NCI-H2107 treated with DMSO at 0.1 percent for 48 hours (cell line): ENCODE measurements around the gene LRRC57.

Experiments used
- DNase-seq: peaks from one replicate; lab custom pipeline; 2025; ENCODE audit not compliant: unreplicated experiment; lab: John Stamatoyannopoulos, UW

Gene LRRC57

GRCh38 chr15:42553554-42553953, 5.0 kb upstream of the LRRC57 start:
- no peak for DNase-seq

- no peak for DNase-seq
Measured at GRCh38 chr15:42549741-42550392, 1.3 kb upstream of the LRRC57 start.

GRCh38 chr15:42549032-42549491, 469 bp upstream of the LRRC57 start:
- DNase-seq: no peak

GRCh38 chr15:42547918-42548248, 710 bp downstream of the LRRC57 start:
- no peak for DNase-seq

GRCh38 chr15:42544853-42545629, 3.6 kb downstream of the LRRC57 start:
- no peak for DNase-seq

- no peak for DNase-seq
Measured at GRCh38 chr15:42533246-42533645, 15.3 kb downstream of the LRRC57 start.

GRCh38 chr15:42528970-42529369, 19.6 kb downstream of the LRRC57 start:
- DNase-seq: no peak

GRCh38 chr15:42523331-42523730, 25.3 kb downstream of the LRRC57 start:
- no peak for DNase-seq

GRCh38 chr15:42511007-42511391, 37.6 kb downstream of the LRRC57 start:
- no peak for DNase-seq

GRCh38 chr15:42510258-42511006, 38.2 kb downstream of the LRRC57 start:
- DNase-seq: no peak

- no peak for DNase-seq
Measured at GRCh38 chr15:42508263-42508690, 40.3 kb downstream of the LRRC57 start.

GRCh38 chr15:42507514-42507913, 41.1 kb downstream of the LRRC57 start:
- no peak for DNase-seq

- no peak for DNase-seq
Measured at GRCh38 chr15:42504631-42505030, 44.0 kb downstream of the LRRC57 start.

GRCh38 chr15:42503825-42504224, 44.8 kb downstream of the LRRC57 start:
- DNase-seq: no peak

- no peak for DNase-seq
Measured at GRCh38 chr15:42502477-42502876, 46.1 kb downstream of the LRRC57 start.

- no peak for DNase-seq
Measured at GRCh38 chr15:42499858-42500609, 48.6 kb downstream of the LRRC57 start.

- DNase-seq: no peak
Measured at GRCh38 chr15:42498212-42499068, 50.2 kb downstream of the LRRC57 start.

GRCh38 chr15:42495361-42496212, 53.0 kb downstream of the LRRC57 start, which contains the start of gene SNAP23:
Gene SNAP23, plus strand, starts transcription at chr15:42495634. Its CDS starts 16,213 bp downstream, at chr15:42511847.
- DNase-seq: peak; percentile 21

- no peak for DNase-seq
Measured at GRCh38 chr15:42494998-42495360, 53.6 kb downstream of the LRRC57 start.
